ENCODE measurements around the gene MAPKBP1.

DNA sequence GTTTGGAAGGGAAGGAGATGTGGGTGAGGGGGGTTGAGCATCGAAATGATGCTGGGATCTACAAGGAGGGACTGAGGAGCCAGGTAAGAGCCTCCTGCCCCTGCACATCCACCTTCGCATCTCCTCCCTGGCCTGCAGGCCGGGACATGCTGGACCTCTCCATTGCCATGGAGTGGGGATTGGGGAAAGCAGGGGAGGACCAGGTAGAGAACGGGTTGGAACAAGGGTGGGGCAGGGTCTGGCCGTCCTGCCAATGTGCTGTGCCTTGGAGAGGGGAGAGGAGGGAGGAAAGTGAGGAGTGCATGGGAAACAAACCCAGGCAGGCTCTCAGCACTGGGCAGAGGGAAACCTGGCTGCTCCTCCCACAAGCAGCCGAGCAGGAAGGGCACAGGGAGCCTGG lies 74.9 kb downstream of the MAPKBP1 start:
- TF ChIP-seq, protein P1, sequence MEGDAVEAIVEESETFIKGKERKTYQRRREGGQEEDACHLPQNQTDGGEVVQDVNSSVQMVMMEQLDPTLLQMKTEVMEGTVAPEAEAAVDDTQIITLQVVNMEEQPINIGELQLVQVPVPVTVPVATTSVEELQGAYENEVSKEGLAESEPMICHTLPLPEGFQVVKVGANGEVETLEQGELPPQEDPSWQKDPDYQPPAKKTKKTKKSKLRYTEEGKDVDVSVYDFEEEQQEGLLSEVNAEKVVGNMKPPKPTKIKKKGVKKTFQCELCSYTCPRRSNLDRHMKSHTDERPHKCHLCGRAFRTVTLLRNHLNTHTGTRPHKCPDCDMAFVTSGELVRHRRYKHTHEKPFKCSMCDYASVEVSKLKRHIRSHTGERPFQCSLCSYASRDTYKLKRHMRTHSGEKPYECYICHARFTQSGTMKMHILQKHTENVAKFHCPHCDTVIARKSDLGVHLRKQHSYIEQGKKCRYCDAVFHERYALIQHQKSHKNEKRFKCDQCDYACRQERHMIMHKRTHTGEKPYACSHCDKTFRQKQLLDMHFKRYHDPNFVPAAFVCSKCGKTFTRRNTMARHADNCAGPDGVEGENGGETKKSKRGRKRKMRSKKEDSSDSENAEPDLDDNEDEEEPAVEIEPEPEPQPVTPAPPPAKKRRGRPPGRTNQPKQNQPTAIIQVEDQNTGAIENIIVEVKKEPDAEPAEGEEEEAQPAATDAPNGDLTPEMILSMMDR (IDR thresholded peaks at IDR 0.05; ENCODE audit: low read length) = no peak
- no peak for TF ChIP-seq EZH2phosphoT487 (IDR thresholded peaks at IDR 0.05; ENCODE audit: low read length)

Measured in MM.1S (cell line).